Gastroesophageal sphincter (tissue), 4 donors: Measurements from ENCODE around the gene CACNA2D3. TPM values are rescaled to one million over a fixed set of nuclear protein-coding genes. Genes with fewer than 3 reads are reported as not detected.

Experiments
- ATAC-seq: fragments of 150-250 bp; one replicate; pipeline ENCODE4 v1.9.1; 2016; ENCODE audit warnings: mild to moderate bottlenecking, moderate library complexity
- H3K27ac ChIP-seq, 4 donors: fragments of 200-600 bp; sonication (generic) in 3 of 4; 1 replicate in 3 of 4; 2 replicates in 1 of 4; pipeline ENCODE4 v1.5.1; 2016 to 2019
- H3K27me3 ChIP-seq: fragments of 200-600 bp; sonication (generic); one replicate; pipeline ENCODE4 v1.5.1; 2019
- H3K36me3 ChIP-seq, 2 donors: fragments of 200-600 bp; sonication (generic); one replicate each; pipeline ENCODE4 v1.5.1; 2019; ENCODE audit warnings: control low read depth in 1 of 2
- H3K4me1 ChIP-seq, 3 donors: fragments of 200-600 bp; sonication (generic); 1 replicate in 2 of 3; 2 replicates in 1 of 3; pipeline ENCODE4 v1.5.1; 2016 to 2019; ENCODE audit warnings: control low read depth in 2 of 3
- H3K4me3 ChIP-seq, 2 donors: fragments of 200-600 bp; sonication (generic); one replicate each; pipeline ENCODE4 v1.5.1; 2019; ENCODE audit warnings: mild to moderate bottlenecking in 1 of 2, moderate library complexity in 1 of 2
- H3K9me3 ChIP-seq, 3 donors: fragments of 200-600 bp; sonication (generic); one replicate each; pipeline ENCODE4 v1.5.1; 2017 to 2019; ENCODE audit warnings: control low read depth in 2 of 3
- EP300 ChIP-seq: sonication (generic); formaldehyde crosslinking; IDR thresholded peaks from one replicate; pipeline ENCODE4 v1.6.1; 2017; ENCODE audit warnings: antibody characterized with exemption, mild to moderate bottlenecking
- POLR2A ChIP-seq, 2 donors: fragments of 450-650 bp; IDR thresholded peaks; one replicate each; pipeline ENCODE4 v1.6.1; 2017; ENCODE audit warnings: antibody characterized with exemption in 2 of 2, mild to moderate bottlenecking in 2 of 2, moderate library complexity in 1 of 2
- POLR2AphosphoS5 ChIP-seq: sonication (generic); formaldehyde crosslinking; IDR thresholded peaks from one replicate; pipeline ENCODE4 v1.6.1; 2017; ENCODE audit warnings: antibody characterized with exemption
- WGBS, 2 donors: methylation state at CpG; one replicate each; pipeline ENCODE4 v1.1.5; 2018; ENCODE audit warnings: low coverage in 1 of 2; 5-methylcytosine and 5-hydroxymethylcytosine counted together
- total RNA-seq, 4 donors: library from RNA; depleted of rRNA; stranded (reverse); fragments of >200 nt; gene quantifications; one replicate each; pipeline ENCODE4 v1.1.0, GENCODE V29; 2016
- TF ChIP-seq, protein P1 (sequence below), 4 experiments: fragments of 200-600 bp in 2 of 4; fragments of 450-650 bp in 2 of 4; sonication (generic) in 1 of 4; IDR thresholded peaks; one replicate each; pipeline ENCODE4 v1.5.1; 2017 to 2019; ENCODE audit warnings: antibody characterized with exemption in 4 of 4, mild to moderate bottlenecking in 2 of 4, moderate library complexity in 2 of 4

The CACNA2D3 gene
- total RNA-seq, 4 donors from 2014 or later: 0.94 to 6.5 (median 3.5) TPM

DNA sequence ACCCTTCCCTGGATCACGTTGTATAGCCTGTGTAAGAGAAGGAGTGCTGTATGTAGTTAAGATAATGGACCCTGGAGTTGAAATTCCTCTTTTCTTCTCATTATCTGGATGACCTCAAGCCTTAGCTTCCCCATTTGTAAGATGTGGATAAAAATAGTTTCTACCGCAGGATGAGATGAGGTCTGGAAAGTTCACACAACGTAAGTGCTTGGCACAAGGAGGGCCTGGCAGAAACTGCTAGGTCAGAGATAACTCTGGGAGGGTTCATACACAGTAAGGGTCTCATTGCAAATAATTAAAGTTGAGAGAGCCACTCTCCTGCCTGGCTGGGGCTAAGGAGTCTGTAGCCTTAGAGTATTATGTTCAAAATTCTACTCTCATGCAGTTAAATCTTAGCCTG, 591.1 kb downstream of the CACNA2D3 start:
- 59 to 93% methylated on average over 2 to 3 of the region's 3 CpGs for WGBS, 2 donors
- Histone ChIP-seq H3K9me3 (no peaks in the 10 kb centered on the region), H3K36me3 (no peaks in the 10 kb centered on the region), H3K27me3 (no peaks in the 10 kb centered on the region), H3K27ac (no peak overlapping the region), H3K4me3 (no peak overlapping the region), H3K4me1 (no peaks in the 10 kb centered on the region)
- no peak for TF ChIP-seq POLR2AphosphoS5
- TF ChIP-seq POLR2A (IDR thresholded peaks at IDR 0.05): no peak
- TF ChIP-seq, protein P1, sequence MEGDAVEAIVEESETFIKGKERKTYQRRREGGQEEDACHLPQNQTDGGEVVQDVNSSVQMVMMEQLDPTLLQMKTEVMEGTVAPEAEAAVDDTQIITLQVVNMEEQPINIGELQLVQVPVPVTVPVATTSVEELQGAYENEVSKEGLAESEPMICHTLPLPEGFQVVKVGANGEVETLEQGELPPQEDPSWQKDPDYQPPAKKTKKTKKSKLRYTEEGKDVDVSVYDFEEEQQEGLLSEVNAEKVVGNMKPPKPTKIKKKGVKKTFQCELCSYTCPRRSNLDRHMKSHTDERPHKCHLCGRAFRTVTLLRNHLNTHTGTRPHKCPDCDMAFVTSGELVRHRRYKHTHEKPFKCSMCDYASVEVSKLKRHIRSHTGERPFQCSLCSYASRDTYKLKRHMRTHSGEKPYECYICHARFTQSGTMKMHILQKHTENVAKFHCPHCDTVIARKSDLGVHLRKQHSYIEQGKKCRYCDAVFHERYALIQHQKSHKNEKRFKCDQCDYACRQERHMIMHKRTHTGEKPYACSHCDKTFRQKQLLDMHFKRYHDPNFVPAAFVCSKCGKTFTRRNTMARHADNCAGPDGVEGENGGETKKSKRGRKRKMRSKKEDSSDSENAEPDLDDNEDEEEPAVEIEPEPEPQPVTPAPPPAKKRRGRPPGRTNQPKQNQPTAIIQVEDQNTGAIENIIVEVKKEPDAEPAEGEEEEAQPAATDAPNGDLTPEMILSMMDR (IDR thresholded peaks at IDR 0.05): no peak
- no peak for TF ChIP-seq EP300
- ATAC-seq: no peak

- Histone ChIP-seq H3K27ac (no peak overlapping the region), H3K27me3 (no peaks in the 10 kb centered on the region), H3K9me3 (no peaks in the 10 kb centered on the region), H3K4me1 (no peaks in the 10 kb centered on the region), H3K36me3 (no peaks in the 10 kb centered on the region), H3K4me3 (no peak overlapping the region)
- WGBS, 2 donors: 66 to 78% methylated on average over 2 to 5 of the region's 5 CpGs
- TF ChIP-seq EP300 (no peak), POLR2AphosphoS5 (no peak), POLR2A (IDR thresholded peaks at IDR 0.05) (no peak)
- TF ChIP-seq, protein P1 (IDR thresholded peaks at IDR 0.05): no peak
- ATAC-seq: no peak
These were observed 591.7 kb downstream of the CACNA2D3 start for GRCh38 chr3:54714035-54714434.

GRCh38 chr3:54717506-54717905, 595.2 kb downstream of the CACNA2D3 start:
- Histone ChIP-seq H3K27me3 (no peaks in the 10 kb centered on the region), H3K27ac (no peak overlapping the region), H3K4me3 (no peak overlapping the region), H3K4me1 (no peaks in the 10 kb centered on the region), H3K9me3 (no peaks in the 10 kb centered on the region), H3K36me3 (no peaks in the 10 kb centered on the region)
- ATAC-seq: no peak
- TF ChIP-seq EP300 (no peak), POLR2A (IDR thresholded peaks at IDR 0.05) (no peak), POLR2AphosphoS5 (no peak)
- TF ChIP-seq, protein P1 (IDR thresholded peaks at IDR 0.05): no peak
- WGBS, 2 donors: 96% methylated on average over 11 to 17 of the region's 18 CpGs

GRCh38 chr3:54719914-54720313, 597.6 kb downstream of the CACNA2D3 start:
- no peak overlapping the region for H3K4me3 ChIP-seq
- no peaks in the 10 kb centered on the region for H3K4me1 ChIP-seq
- no peaks in the 10 kb centered on the region for H3K36me3 ChIP-seq
- H3K9me3 ChIP-seq: no peaks in the 10 kb centered on the region
- no peak overlapping the region for H3K27ac ChIP-seq
- no peak for ATAC-seq
- H3K27me3 ChIP-seq: no peaks in the 10 kb centered on the region
- TF ChIP-seq POLR2A (IDR thresholded peaks at IDR 0.05) (no peak), POLR2AphosphoS5 (no peak), EP300 (no peak)
- TF ChIP-seq, protein P1 (IDR thresholded peaks at IDR 0.05): no peak
- 88 to 93% methylated on average over 1 of the region's 1 CpG for WGBS, 2 donors

GRCh38 chr3:54720604-54721003, 598.3 kb downstream of the CACNA2D3 start:
- H3K4me3 ChIP-seq: no peak overlapping the region
- ATAC-seq: no peak
- H3K27ac ChIP-seq: no peak overlapping the region
- WGBS, 2 donors: 80 to 92% methylated on average over 1 of the region's 1 CpG
- H3K9me3 ChIP-seq: no peaks in the 10 kb centered on the region
- H3K36me3 ChIP-seq: no peaks in the 10 kb centered on the region
- no peak for TF ChIP-seq POLR2A (IDR thresholded peaks at IDR 0.05)
- TF ChIP-seq, protein P1 (IDR thresholded peaks at IDR 0.05): no peak
- no peak for TF ChIP-seq POLR2AphosphoS5
- TF ChIP-seq EP300: no peak
- no peaks in the 10 kb centered on the region for H3K27me3 ChIP-seq
- H3K4me1 ChIP-seq: no peaks in the 10 kb centered on the region
